Astrocyte of the cerebellum (primary cell): ENCODE data around the gene PRR29.

ENCODE experiments used
- DNase-seq: peaks from one replicate; pipeline ENCODE4 v3.0.0-alpha.2; 2011; ENCODE audit warnings: low read depth
- H3K4me3 ChIP-seq: 2 replicates; pipeline ENCODE4 v1.5.1; 2011; ENCODE audit warnings: mild to moderate bottlenecking, low read depth, low read length, moderate library complexity
- CTCF ChIP-seq: IDR thresholded peaks from 2 replicates; pipeline ENCODE4 v1.5.1; 2012; ENCODE audit warnings: low read length, low read depth, moderate library complexity, mild to moderate bottlenecking; ENCODE audit errors: missing control alignments
- in situ Hi-C: cut with HindIII; loops from 2 replicates; pipeline ENCODE4 v1.10.0; 2017; ENCODE audit warnings: low sequenced_read_pairs

The PRR29 gene

GRCh38 chr17:63998050-63998720 lies at the start of gene PRR29:
Gene PRR29 (plus strand): TSS chr17:63998351. CDS start chr17:63998365, 14 bp downstream.
- TF ChIP-seq CTCF, result no peak

GRCh38 chr17:63948521-63948920 lies 49.6 kb upstream of the PRR29 start:
- DNase-seq, result no peak
- in situ Hi-C loops, result no loop called here
- no peak overlapping the region for H3K4me3 ChIP-seq
- no peak for TF ChIP-seq CTCF

More at GRCh38 chr17:63998050-63998720, at the start of gene PRR29:
- H3K4me3 ChIP-seq, result peak within 1 kb of the TSS; percentile 57
- DNase-seq, result no peak
- in situ Hi-C loops, result no loop called here

GRCh38 chr17:63949576-63950250 lies 48.4 kb upstream of the PRR29 start:
- no peak overlapping the region for H3K4me3 ChIP-seq
- no peak for DNase-seq
- in situ Hi-C loops, result no loop called here
- TF ChIP-seq CTCF, result no peak

GRCh38 chr17:63950940-63951907 lies 46.9 kb upstream of the PRR29 start:
- TF ChIP-seq CTCF, result peak; percentile 38
- DNase-seq, result no peak
- no peak overlapping the region for H3K4me3 ChIP-seq
- in situ Hi-C loops, result no loop called here

GRCh38 chr17:63954402-63955063 lies 43.6 kb upstream of the PRR29 start:
- no peak overlapping the region for H3K4me3 ChIP-seq
- DNase-seq, result no peak
- in situ Hi-C loops, result no loop called here
- TF ChIP-seq CTCF, result no peak

- DNase-seq, result no peak
- no peak for TF ChIP-seq CTCF
- in situ Hi-C loops, result no loop called here
- H3K4me3 ChIP-seq, result no peak overlapping the region
These were observed 42.9 kb upstream of the PRR29 start for GRCh38 chr17:63955232-63955631.
